ENCODE data around the gene PLCXD3. TPM values are rescaled to one million over a fixed set of nuclear protein-coding genes. Genes with fewer than 3 reads are reported as not detected.
A peak's percentile ranks its signal among the peaks of the same experiment; 100 is the strongest.

The PLCXD3 gene
- polyA plus RNA-seq, 1 of the 3 experiments (the other 2 are of a cell fraction): 0.15 TPM

GRCh38 chr5:41418220-41419031, 92.0 kb downstream of the PLCXD3 start:
- no peaks in the 10 kb centered on the region for H3K27me3 ChIP-seq (ENCODE audit: insufficient read depth)
- H3K9ac ChIP-seq: peak overlapping the region; percentile 1; the same call in 1 of the 2 replicates
- TF ChIP-seq RAD21 (IDR thresholded peaks at IDR 0.05; ENCODE audit: low read length) (no peak), PBX3 (IDR thresholded peaks at IDR 0.05) (peak; percentile 61; the same call in 1 of the 2 replicates), TCF12 (IDR thresholded peaks at IDR 0.05) (peak; percentile 54), ZBTB33 (IDR thresholded peaks at IDR 0.05; ENCODE audit: borderline replicate concordance, low read depth) (no peak), EP300 (IDR thresholded peaks at IDR 0.05; ENCODE audit: borderline replicate concordance in 1 of 2, low read depth in 1 of 2, low read length in 1 of 2) (peak in 1 of 2 experiments; percentile 35; a peak in 1 of 4 replicates)
- peaks cover 36% of the 10 kb centered on the region for H3F3A ChIP-seq (replicated peaks; ENCODE audit: insufficient read depth)
- H3K4me1 ChIP-seq (ENCODE audit: control insufficient read depth in 1 of 2, insufficient read depth in 2 of 2, low read depth in 1 of 2, low read length in 1 of 2): peaks cover 14 to 24% of the 10 kb centered on the region in 2 experiments
- H3K27ac ChIP-seq (ENCODE audit: low read depth in 2 of 2, low read length in 1 of 2): peak overlapping the region; percentile 0 to 72; a peak in 3 of 4 replicates
- peak overlapping the region; percentile 47; the same call in 1 of the 2 replicates for H2AFZ ChIP-seq (ENCODE audit: low read depth)
- no peaks in the 10 kb centered on the region for H3K36me3 ChIP-seq (replicated peaks in 1 of 2; ENCODE audit: control insufficient read depth in 1 of 2, insufficient read depth in 2 of 2, low read length in 1 of 2)
- no peak overlapping the region for H3K4me3 ChIP-seq (ENCODE audit: low read depth in 2 of 2, low read length in 1 of 2)
- CTCF ChIA-PET: interaction anchor here (0.8 to 0.9 kb wide), 2 partner anchors 425 to 514 kb away, joined by 3 read pairs; no protein-coding TSS in a partner anchor
- H3K9me3 ChIP-seq: no peaks in the 10 kb centered on the region
- H3K79me2 ChIP-seq (ENCODE audit: insufficient read depth): no peaks in the 10 kb centered on the region
- 30% methylated on average over 2 of the region's 2 CpGs for WGBS (ENCODE audit: low lambda C conversion rate)
- H3K9me2 ChIP-seq: no peaks in the 10 kb centered on the region
- no peak for DNase-seq
- POLR2A ChIA-PET: no interaction called here
- peak overlapping the region; percentile 8 for H3K4me2 ChIP-seq
- no peaks in the 10 kb centered on the region for H4K20me1 ChIP-seq (ENCODE audit: insufficient read depth)

GRCh38 chr5:41416336-41416735, 94.1 kb downstream of the PLCXD3 start:
- TF ChIP-seq, protein P1, sequence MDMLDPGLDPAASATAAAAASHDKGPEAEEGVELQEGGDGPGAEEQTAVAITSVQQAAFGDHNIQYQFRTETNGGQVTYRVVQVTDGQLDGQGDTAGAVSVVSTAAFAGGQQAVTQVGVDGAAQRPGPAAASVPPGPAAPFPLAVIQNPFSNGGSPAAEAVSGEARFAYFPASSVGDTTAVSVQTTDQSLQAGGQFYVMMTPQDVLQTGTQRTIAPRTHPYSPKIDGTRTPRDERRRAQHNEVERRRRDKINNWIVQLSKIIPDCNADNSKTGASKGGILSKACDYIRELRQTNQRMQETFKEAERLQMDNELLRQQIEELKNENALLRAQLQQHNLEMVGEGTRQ (IDR thresholded peaks at IDR 0.05; ENCODE audit: borderline replicate concordance, low read depth, low read length): no peak
- TF ChIP-seq PBX3 (IDR thresholded peaks at IDR 0.05): 0 out of 2 replicates have a peak, but pooled peaks have one; percentile 2
- Histone ChIP-seq H4K20me1 (ENCODE audit: insufficient read depth) (no peaks in the 10 kb centered on the region), H3K9me2 (no peaks in the 10 kb centered on the region), H3K79me2 (ENCODE audit: insufficient read depth) (no peaks in the 10 kb centered on the region), H3K4me3 (ENCODE audit: low read depth in 2 of 2, low read length in 1 of 2) (no peak overlapping the region), H3F3A (replicated peaks; ENCODE audit: insufficient read depth) (peaks cover 36% of the 10 kb centered on the region), H3K4me2 (no peak overlapping the region), H3K27me3 (ENCODE audit: insufficient read depth) (no peaks in the 10 kb centered on the region), H2AFZ (ENCODE audit: low read depth) (no peak overlapping the region), H3K9me3 (no peaks in the 10 kb centered on the region), H3K9ac (no peak overlapping the region), H3K36me3 (replicated peaks in 1 of 2; ENCODE audit: control insufficient read depth in 1 of 2, insufficient read depth in 2 of 2, low read length in 1 of 2) (no peaks in the 10 kb centered on the region), H3K4me1 (ENCODE audit: control insufficient read depth in 1 of 2, insufficient read depth in 2 of 2, low read depth in 1 of 2, low read length in 1 of 2) (peaks cover 17 to 36% of the 10 kb centered on the region in 2 experiments), H3K27ac (ENCODE audit: low read depth in 2 of 2, low read length in 1 of 2) (peak overlapping the region in 1 of 2 experiments; percentile 68; a peak in 2 of 4 replicates)
- WGBS (ENCODE audit: low lambda C conversion rate): 50% methylated on average over 1 of the region's 1 CpG
- CTCF ChIA-PET: no interaction called here
- POLR2A ChIA-PET: no interaction called here
- no peak for DNase-seq

All from SK-N-SH (cell line).